Adrenal gland (tissue), 5 donors: ENCODE results near the gene EPB41L4B.

ENCODE experiments used
- CTCF ChIP-seq, 6 experiments: fragments of 450-650 bp in 4 of 6; fragments of 200-600 bp in 2 of 6; sonication (generic) in 1 of 6; IDR thresholded peaks; 1 replicate in 5 of 6; 2 replicates in 1 of 6; pipeline versions ENCODE4 v1.5.1 to v1.8.0; 2016 to 2021; ENCODE audit warnings: antibody characterized with exemption in 6 of 6, mild to moderate bottlenecking in 2 of 6, moderate library complexity in 1 of 6
- POLR2A ChIP-seq, 2 donors: fragments of 450-650 bp; IDR thresholded peaks; one replicate each; pipeline ENCODE4 v1.6.1; 2017; ENCODE audit warnings: antibody characterized with exemption in 2 of 2, mild to moderate bottlenecking in 2 of 2, moderate library complexity in 1 of 2
- donor health status: DM: no; HTN: no; CAD: no.

GRCh38 chr9:109289931-109290330 lies 30.9 kb downstream of the EPB41L4B start:
- TF ChIP-seq CTCF (IDR thresholded peaks at IDR 0.05): no peak
- no peak for TF ChIP-seq POLR2A (IDR thresholded peaks at IDR 0.05)
